ENCODE results near the gene GNB5.

Gene GNB5

GRCh38 chr15:52164631-52165265, 26.4 kb downstream of the GNB5 start:
- DNase-seq = no peak

GRCh38 chr15:52163321-52164190, 27.6 kb downstream of the GNB5 start:
- no peak for DNase-seq

GRCh38 chr15:52162876-52163275, 28.3 kb downstream of the GNB5 start:
- DNase-seq = no peak

- no peak for DNase-seq
These were observed 28.9 kb downstream of the GNB5 start for GRCh38 chr15:52162260-52162659.

GRCh38 chr15:52161406-52161966, 29.7 kb downstream of the GNB5 start:
- DNase-seq = no peak

GRCh38 chr15:52159645-52160044, 31.5 kb downstream of the GNB5 start:
- DNase-seq = no peak

- no peak for DNase-seq
These were observed 33.0 kb downstream of the GNB5 start for GRCh38 chr15:52158084-52158765.

- no peak for DNase-seq
These were observed 35.3 kb downstream of the GNB5 start for GRCh38 chr15:52155878-52156277.

GRCh38 chr15:52154896-52155865, 36.0 kb downstream of the GNB5 start:
- DNase-seq = no peak

- DNase-seq = no peak
These were observed 37.0 kb downstream of the GNB5 start for GRCh38 chr15:52153900-52154895.

- no peak for DNase-seq
These were observed 39.8 kb downstream of the GNB5 start for GRCh38 chr15:52151353-52151752.

- DNase-seq = no peak
These were observed 40.3 kb downstream of the GNB5 start for GRCh38 chr15:52150871-52151270.

GRCh38 chr15:52150043-52150825, 41.0 kb downstream of the GNB5 start:
- DNase-seq = no peak

- DNase-seq = no peak
These were observed 42.8 kb downstream of the GNB5 start for GRCh38 chr15:52148403-52148802.

GRCh38 chr15:52146776-52147175, 44.4 kb downstream of the GNB5 start:
- DNase-seq = no peak

GRCh38 chr15:52146261-52146660, 44.9 kb downstream of the GNB5 start:
- no peak for DNase-seq

- no peak for DNase-seq
These were observed 46.5 kb downstream of the GNB5 start for GRCh38 chr15:52144656-52145178.

- DNase-seq = no peak
These were observed 47.3 kb downstream of the GNB5 start for GRCh38 chr15:52143873-52144272.

- DNase-seq = no peak
These were observed 50.5 kb downstream of the GNB5 start for GRCh38 chr15:52140646-52141045.
